GM12874 (cell line): ENCODE results near the gene ZNF500.

ENCODE experiments used
- TF ChIP-seq, protein P1 (sequence below): IDR thresholded peaks from 2 replicates; pipeline ENCODE4 v1.5.1; 2011; ENCODE audit warnings: low read depth, mild to moderate bottlenecking, control low read depth, low read length, moderate library complexity; ENCODE audit not compliant: insufficient read depth

The ZNF500 gene

GRCh38 chr16:4698321-4699045 is 68.5 kb downstream of the ZNF500 start:
- TF ChIP-seq, protein P1, sequence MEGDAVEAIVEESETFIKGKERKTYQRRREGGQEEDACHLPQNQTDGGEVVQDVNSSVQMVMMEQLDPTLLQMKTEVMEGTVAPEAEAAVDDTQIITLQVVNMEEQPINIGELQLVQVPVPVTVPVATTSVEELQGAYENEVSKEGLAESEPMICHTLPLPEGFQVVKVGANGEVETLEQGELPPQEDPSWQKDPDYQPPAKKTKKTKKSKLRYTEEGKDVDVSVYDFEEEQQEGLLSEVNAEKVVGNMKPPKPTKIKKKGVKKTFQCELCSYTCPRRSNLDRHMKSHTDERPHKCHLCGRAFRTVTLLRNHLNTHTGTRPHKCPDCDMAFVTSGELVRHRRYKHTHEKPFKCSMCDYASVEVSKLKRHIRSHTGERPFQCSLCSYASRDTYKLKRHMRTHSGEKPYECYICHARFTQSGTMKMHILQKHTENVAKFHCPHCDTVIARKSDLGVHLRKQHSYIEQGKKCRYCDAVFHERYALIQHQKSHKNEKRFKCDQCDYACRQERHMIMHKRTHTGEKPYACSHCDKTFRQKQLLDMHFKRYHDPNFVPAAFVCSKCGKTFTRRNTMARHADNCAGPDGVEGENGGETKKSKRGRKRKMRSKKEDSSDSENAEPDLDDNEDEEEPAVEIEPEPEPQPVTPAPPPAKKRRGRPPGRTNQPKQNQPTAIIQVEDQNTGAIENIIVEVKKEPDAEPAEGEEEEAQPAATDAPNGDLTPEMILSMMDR: no peak
